Measurements from ENCODE around the gene CNNM2.

GRCh38 chr10:102919992-102920739 is 2.1 kb downstream of the CNNM2 start:
- TF ChIP-seq CTCF (IDR thresholded peaks at IDR 0.05), result no peak
- TF ChIP-seq EP300 (IDR thresholded peaks at IDR 0.05), result no peak
